Superior temporal gyrus (tissue), 1 donor: ENCODE data around the gene RPRD2.
A peak's percentile ranks its signal among the peaks of the same experiment; 100 is the strongest.
"Not testable (repeated sequence)": the region's sequence is repeated elsewhere in the genome, so short reads cannot be mapped to it uniquely, and the experiment has no call there.

Source experiments
- DNase-seq: peaks from one replicate; pipeline ENCODE4 v3.0.0-alpha.2; 2016; ENCODE audit errors: extremely low spot score

Gene RPRD2

GRCh38 chr1:150363426-150364230 is at the start of gene RPRD2:
RPRD2 (plus strand) TSS chr1:150364147; CDS start chr1:150364715, 568 bp downstream.
- DNase-seq: peak; percentile 100

GRCh38 chr1:150314691-150315090 is 49.3 kb upstream of the RPRD2 start:
- DNase-seq: not testable (repeated sequence)

DNA sequence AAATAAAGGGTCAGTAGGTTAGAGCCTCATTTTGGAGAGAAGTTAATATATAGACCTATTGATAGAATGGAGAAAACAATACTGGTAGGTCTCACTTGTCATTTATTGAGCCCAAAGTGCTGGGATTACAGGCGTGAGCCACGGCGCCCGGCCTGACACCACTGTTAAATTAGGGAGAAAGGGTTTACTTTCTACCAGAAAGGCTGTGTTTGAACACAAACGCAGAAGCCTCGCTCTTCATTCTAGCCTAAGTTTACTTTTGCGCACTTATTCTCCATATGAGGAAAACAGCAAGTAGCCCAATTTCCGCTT is 43.3 kb upstream of the RPRD2 start:
- no peak for DNase-seq

DNA sequence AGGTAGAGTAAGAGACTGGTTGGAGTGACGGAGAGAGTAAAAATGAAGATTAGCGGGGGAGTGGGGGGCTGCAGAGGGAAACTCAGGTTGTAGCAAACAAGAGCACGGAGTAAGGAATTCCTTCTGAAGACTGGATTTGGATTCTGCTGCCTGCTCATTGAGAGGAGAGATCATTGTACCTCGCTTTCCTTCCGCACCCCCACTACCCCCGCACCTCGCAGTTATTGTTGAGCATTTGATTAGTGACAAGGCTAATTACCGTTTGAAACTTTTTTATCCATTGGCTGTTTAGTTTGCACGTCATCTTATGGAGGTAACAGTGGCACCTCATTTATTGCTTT is 42.2 kb upstream of the RPRD2 start:
- no peak for DNase-seq

DNA sequence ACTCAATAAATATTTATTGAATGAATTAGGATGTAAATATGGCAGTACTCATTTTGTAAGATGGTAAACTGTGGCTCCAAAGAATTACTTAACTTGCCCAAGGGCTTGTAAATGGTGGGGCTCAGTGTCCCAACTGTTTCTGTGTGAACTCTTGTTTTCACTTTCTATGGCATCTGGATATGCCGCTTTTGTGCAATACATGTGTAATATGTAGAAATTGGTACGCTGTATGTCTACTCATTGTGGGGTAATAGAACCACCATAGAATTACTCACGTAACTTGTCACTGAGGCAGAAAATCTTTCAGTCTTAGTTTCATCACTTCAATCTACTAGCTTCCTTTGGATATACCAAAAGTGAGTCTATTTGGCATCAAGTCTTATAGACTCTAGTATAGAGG is 41.6 kb upstream of the RPRD2 start:
- DNase-seq: no peak

DNA sequence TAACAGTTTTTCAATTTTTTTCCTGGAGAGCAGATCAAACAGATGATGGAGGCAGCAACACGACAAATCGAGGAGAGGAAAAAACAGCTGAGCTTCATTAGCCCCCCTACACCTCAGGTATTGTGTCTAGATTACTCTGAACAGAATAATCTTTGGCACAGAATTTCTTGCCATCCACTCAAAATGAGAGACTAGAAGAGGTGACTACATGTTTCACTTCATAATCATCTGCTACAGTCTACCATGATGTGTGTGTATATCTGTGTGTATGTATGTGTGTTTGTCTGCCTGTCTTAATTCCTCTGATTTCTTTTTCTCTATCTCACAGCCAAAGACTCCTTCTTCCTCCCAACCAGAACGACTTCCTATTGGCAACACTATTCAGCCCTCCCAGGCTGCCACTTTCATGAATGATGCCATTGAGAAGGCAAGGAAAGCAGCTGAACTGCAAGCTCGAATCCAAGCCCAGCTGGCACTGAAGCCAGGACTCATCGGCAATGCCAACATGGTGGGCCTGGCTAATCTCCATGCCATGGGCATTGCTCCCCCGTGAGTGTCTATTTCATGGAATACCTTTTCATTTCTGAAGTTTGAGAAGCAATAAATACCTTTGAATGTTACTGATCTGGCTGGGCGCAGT is 31.2 kb upstream of the RPRD2 start:
- DNase-seq: no peak

GRCh38 chr1:150346316-150346715 is 17.6 kb upstream of the RPRD2 start:
- DNase-seq: no peak

DNA sequence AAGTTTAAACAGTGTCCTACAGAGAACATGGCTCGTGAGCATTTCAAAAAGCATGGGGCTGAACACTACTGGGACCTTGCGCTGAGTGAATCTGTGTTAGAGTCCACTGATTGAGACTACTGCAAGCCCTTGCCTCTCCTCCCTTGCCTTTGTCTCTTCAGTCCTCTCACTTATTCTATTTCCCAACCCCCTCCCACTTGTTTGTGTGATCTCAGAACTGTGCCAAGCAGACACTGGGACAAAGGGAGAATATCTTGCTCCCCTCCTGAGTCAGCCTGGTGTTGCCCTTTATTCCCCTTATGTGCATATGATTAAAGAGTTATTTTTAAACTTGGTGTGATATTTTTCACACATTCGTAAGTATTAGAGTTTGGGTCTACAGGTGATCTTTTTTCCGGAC is 11.1 kb upstream of the RPRD2 start:
- no peak for DNase-seq

GRCh38 chr1:150362721-150363425 is 1.1 kb upstream of the RPRD2 start:
- no peak for DNase-seq

GRCh38 chr1:150364231-150365003 is 470 bp downstream of the RPRD2 start:
- DNase-seq: peak; percentile 80

DNA sequence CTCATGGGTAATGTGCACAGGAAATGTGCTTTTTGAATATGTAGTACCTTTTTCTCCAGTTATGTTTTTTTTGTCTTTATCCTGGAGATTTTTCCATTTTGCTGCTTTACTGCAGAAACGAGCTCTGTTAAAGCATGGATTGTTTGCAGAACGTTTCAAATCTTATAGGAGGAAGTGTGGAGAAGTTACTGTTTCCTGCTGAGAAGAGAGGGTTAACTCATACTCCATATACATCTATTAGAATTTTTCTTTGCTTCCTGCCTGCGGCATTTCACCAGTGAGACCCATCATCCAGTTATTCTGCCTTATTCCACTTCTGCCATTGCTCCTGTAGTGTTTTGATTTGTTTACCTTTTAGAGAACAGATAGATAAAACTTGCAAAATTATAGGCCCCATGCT is 2.0 kb downstream of the RPRD2 start:
- no peak for DNase-seq

DNA sequence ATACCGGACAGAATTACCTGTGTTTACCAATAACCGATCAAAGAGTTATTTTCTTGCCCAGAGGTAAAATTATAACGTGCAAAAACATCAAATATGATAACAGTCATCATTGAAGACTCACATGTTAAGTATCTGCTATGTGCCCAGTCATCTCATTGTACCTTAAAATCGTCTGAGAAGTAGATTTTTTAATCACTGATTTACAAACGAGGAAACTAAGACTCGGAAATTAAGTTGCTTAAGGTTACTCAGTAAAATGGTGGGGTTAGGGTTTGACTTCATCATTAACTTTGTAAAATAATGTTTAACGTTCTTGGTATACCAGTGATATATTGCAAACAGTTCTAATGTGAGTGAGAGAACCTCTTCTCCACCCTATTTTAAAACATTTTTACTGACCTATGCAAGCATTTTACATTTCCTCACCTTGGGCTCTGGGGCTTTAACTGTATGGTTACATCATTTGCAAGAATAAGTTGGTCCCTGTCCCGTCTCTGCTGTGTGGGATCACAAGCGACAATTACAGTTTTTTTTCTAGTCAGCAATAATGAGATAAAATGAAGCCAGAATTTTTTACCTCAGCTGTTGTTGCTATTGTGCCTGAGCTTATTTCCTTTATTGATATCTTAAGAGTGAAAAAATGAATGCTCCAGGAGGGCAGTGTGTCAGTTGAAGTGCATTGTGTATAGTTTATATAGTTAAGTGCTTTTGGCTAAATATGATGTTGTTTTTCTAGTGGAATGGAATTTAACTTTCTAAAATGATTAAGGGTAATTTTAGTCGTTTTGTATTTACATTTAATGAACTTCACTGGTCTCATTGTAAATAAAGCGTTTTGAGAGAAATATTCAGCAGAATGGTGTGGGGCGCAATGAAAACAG is 2.7 kb downstream of the RPRD2 start:
- peak; percentile 43 for DNase-seq

- no peak for DNase-seq
Measured at GRCh38 chr1:150371110-150371509, 7.2 kb downstream of the RPRD2 start.

DNA sequence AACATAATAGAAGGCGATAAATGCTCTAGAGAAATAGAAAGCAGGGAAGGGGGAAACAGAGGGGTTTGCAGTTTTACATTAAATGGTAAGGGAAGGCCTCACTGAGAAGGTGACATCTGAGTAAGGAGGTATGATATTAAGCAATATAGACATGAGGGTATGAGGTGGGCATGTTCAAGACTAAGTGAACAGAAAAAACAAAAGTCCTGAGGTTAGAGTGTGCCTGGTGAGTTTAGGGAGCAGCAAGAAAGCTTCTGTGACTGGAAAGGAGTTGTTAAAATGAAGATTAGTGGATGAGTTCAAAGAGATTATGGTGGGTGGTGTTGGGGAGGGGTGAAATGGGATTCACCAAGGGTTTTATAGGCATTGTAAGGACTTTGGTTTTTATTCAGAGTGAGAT is 8.6 kb downstream of the RPRD2 start:
- no peak for DNase-seq

DNA sequence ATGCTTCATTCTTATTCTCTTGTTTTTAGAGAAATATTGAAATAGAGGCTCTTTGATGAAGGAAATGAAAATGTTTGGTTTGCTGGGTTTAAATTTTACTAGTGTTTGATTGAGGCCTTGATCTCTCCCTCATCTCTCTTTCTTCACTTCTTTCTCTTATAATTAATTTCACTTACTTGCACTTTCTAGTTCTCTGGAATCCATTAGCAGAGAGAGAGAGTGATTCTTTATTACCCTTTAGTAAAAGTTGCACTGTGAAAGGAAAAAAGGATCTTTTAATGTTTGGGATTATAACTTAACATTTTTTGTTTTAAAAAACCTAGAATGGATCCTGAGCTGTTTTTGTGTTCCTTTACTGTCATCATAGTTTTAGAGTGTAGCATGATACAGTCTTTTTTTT is 12.2 kb downstream of the RPRD2 start:
- no peak for DNase-seq

DNA sequence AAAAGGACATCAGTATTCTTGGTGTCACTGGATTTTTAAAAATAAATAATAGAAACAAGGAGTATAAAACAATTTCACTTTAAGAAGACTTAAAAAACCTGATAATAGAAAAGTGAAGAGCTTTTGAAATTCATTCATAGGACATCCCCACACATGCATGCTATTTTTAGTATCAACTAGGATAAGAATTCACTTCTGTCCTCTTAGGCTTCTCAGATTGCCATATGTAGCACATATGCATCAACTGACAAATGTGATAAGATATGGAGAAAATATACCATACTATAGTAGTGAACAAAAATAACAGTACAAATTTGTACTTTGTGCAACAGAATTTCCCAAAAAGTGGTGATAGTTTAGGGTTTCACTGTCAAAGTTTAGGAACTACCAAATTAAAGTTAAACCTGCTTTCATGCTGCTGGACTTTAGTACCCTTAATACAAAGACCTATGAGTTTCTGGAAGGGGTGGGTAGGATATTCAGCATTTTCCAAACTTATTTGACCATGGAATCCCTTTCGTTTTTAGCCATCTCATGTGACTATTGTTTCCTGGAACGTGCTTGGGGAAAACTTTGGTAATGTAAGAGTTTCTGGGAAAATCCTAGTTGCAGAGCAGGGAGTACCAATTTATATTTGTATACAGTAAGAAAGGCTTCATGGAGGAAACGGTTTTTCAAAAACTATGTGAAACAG is 19.8 kb downstream of the RPRD2 start:
- DNase-seq: no peak

DNA sequence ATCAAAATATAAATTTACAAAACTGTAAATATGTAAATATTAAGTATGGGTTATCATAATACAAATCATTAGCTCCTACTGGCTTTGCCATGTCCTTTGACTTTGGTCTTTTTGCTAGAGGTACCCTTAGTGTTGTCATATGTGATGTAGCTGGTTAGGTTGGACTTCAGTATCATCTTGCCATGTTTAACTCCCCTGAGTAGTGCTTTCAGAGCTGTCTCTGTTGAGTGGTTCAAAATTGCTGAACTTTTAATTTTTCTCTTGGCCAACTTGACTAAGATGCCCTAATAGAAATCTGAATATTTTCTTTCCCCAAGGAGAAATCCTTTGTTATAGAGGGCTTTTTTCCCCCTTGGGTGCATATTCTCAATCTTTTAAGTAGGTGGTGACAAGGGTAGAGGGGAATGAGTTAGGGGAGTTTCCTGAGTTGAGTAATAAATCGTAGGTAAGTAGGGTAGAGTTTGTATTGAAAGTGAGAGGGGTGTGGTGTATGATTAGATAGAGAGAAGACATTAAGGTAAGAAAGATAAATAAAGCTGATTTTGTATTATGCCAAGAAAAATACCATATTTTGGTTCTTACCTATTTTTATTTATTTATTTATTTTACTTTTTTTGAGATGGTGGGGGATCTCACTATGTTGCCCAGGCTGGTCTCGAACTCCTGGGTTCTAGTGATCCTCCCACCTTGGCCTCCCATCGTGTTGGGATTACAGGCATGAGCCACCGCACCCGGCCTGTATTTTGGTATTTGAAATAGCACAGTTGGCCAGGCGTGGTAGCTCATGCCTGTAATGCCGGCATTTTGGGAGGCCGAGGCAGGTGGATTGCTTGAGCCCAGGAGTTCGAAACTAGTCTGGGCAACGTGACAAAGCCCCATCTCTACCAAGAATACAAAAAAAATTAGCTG is 21.8 kb downstream of the RPRD2 start:
- DNase-seq: no peak

DNA sequence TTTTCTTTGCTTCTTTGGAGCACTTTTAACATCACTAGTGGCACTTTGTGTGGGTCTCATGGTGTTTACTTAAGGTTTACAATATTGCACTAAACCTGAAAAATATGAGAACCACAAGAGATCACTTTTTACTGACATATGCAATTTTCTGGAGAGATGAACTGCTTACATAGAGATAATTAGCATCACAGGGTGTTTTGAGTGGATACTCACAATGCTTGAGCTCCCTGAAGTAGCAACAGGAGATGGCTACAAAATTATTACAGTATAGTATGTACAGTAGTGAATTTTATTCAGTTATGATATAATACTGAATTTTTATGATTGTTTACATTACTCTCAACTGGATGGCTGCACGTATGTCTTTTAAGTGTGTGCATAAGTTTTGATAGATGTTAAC is 22.6 kb downstream of the RPRD2 start:
- no peak for DNase-seq

GRCh38 chr1:150387200-150387599 is 23.3 kb downstream of the RPRD2 start:
- no peak for DNase-seq

- no peak for DNase-seq
Measured at GRCh38 chr1:150388241-150388640, 24.3 kb downstream of the RPRD2 start.
